GM20000 (cell line): ENCODE measurements around the gene ABHD10.

Source experiments
- DNase-seq: peaks from one replicate; pipeline ENCODE4 v3.0.0; 2012; ENCODE audit warnings: low spot score
- TF ChIP-seq, protein P1 (sequence below): IDR thresholded peaks from 2 replicates; pipeline ENCODE4 v1.5.1; 2012; ENCODE audit warnings: mild to moderate bottlenecking, control low read depth; ENCODE audit errors: extremely low read depth, missing control alignments

ABHD10 gene

DNA sequence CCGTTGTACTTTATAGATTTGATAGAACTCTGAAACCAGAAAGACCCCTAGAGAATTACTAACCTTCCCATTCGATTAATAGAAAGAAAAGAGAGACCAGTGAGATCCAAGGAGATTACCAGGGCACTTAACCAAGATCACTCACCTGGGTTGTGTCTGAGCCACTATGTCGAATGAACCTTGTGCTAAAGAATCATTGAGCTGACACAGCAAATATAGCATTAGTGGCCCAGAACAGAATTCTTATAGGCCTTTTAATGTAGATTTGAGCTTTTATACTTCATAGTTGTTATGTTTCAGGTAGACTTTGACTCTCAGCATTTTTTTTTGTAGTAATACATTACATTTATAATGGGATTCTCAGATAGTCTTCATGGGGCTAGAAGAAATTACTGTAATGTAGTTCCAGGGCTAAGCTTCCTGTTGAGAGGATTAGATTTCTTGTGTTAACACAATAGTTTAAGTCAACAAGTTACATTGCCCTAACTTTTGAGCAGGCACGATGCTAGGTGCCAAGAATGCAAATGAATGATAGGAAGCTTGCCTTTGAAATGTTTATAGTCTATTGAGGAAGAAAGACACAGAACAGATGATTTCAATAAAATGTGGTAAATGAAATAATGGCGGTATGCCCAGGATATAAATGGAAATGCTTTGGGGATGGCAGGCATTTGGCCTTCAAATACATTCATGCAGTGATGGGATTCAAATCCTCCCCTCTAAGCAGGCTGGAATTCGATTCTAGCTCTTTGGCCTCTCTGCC lies 24.4 kb upstream of the ABHD10 start:
- TF ChIP-seq, protein P1, sequence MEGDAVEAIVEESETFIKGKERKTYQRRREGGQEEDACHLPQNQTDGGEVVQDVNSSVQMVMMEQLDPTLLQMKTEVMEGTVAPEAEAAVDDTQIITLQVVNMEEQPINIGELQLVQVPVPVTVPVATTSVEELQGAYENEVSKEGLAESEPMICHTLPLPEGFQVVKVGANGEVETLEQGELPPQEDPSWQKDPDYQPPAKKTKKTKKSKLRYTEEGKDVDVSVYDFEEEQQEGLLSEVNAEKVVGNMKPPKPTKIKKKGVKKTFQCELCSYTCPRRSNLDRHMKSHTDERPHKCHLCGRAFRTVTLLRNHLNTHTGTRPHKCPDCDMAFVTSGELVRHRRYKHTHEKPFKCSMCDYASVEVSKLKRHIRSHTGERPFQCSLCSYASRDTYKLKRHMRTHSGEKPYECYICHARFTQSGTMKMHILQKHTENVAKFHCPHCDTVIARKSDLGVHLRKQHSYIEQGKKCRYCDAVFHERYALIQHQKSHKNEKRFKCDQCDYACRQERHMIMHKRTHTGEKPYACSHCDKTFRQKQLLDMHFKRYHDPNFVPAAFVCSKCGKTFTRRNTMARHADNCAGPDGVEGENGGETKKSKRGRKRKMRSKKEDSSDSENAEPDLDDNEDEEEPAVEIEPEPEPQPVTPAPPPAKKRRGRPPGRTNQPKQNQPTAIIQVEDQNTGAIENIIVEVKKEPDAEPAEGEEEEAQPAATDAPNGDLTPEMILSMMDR: no peak
- no peak for DNase-seq

DNA sequence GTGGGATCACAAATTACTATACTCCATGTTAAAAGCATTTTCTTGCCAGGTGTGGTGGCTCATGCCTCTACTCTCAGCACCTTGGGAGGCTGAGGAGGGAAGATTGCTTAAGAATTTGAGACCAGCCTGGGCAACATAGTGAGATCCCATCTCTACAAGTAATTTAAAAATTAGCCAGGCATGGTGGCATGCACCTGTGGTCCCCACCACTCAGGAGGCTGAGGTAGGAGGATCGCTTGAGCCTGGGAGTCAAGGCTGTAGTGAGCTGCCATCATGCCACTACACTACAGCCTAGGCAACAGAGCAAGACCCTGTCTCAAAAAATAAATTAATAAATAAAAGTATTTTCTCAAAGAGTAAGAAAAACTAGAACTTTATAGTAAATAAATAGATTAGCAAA lies 22.9 kb upstream of the ABHD10 start:
- TF ChIP-seq, protein P1: no peak
- no peak for DNase-seq

DNA sequence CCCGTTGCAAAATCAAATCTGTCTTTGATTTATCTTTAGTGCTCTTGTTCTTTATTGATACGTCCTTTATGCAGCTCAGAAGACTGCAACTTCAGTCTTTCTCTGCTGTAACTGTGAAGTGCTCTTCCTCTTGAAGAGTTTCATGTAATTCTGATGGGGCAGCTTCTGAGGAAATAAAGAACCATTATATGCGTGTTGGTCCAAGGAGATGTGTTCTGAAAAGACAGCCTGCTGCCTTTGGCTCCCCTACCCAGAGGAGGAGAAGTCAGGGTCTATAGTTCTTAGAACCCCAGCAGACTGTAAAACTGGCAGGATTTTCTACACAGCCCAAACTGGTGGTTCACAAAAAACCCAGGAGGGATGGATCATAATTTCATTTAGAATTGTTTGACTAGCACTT lies 22.4 kb upstream of the ABHD10 start:
- no peak for DNase-seq
- TF ChIP-seq, protein P1: no peak

DNA sequence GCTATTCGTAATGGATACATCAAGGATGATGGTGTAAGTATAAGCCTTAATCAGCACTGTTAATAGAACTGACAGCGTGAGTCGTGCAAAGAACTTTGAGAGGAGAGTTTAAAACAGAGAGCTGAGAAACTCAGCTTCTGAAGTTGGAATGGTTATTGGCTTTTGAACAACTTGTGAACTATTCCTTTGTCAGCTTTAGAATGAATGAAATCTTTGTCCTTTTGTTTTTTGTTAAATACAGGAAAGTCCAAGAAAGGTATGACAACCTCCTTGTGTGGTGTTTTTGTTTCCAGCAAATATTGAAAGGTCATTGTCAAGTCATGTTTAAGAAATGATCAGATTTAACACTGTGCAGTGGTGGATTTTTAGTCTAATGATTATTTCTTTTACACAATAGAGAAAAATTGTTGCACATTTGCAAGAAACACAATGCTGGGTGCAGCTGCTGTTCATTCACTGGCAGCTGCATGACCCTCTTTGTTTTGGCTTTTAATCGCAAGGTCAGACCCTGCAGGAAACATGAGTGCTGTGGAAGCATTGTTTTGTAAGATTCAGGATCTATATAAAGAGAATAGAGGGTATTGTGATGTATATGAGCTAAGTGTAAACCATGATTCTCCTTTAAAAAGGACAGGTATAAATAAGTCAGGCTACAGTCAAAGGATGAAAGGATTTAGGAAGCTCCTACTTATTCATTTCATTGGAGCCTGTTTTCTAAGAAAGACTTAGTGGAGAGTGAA lies 21.7 kb upstream of the ABHD10 start:
- no peak for DNase-seq
- TF ChIP-seq, protein P1: no peak

DNA sequence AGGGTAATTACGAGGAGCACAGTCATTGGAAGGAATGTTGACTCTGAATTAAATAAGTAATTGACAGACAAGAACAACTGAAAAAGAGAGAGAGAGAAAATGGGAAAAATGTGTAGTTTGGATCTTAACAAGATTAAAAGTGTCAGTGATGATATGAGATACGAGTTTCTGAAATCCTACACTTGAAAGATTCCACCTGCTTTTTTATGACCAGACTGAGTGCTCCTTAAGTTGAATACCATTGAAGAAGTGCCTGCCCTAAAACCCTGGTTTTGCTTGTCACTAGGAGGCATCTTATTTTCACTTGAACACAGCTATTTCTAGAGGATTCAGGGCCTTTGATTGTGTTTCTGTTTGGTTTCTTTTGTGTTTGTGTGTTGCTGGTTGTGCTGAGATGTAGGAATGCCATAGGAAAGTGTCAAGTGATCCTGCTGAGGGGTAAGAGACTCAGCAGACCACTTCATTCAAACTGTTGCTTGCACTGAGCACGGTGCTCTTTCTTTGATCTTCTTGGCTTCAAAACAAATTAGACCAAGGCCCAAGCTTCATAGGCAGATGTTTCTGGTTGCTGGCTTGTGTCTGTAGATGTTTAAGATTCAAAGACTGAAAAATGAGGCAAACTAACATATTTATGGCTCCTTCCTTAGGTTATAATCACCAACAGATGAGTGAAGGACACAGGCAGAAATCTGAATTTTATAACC lies 17.2 kb upstream of the ABHD10 start:
- DNase-seq: no peak
- TF ChIP-seq, protein P1: no peak

DNA sequence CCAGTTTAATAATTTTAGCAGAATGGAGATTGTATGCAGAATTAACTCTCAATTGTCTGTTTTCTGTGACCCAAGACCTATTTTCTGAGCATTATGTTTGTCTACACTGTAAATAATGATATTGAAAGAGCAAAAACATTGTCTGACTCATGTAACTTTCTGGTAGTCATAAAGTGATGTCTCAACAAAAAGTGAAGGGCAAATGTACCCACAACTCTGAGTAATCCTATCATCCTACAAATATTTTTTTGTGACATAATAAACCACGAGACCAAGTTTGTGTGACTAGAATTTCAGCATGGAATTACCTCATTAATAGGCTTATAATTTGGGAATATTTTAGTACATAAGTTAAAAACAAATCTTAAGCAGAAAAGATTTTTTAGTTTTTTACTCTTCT lies 15.4 kb upstream of the ABHD10 start:
- TF ChIP-seq, protein P1: no peak
- DNase-seq: no peak

DNA sequence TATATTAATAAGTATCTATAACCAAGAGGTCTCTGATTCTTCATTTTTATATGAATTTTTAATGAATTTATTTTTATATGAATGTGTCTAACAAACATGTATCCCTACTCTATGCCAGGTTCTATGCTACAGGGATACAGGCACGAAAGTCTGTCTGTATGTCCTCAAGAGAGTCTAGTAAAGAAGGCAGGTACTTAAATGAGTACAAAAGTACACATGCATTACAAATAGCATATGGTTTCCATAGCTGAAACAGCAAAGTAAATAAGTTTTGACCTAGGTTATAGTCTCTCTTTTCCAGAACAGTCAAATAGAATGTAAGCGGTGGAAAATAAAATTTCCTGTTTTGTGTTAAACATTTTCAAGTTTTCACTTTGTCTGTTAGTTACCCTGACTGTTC lies 13.3 kb upstream of the ABHD10 start:
- TF ChIP-seq, protein P1: no peak
- DNase-seq: no peak
